HepG2 (cell line): ENCODE data around the gene CELF4. TPM values are rescaled to one million over a fixed set of nuclear protein-coding genes. Genes with fewer than 3 reads are reported as not detected.

Source experiments
- ATAC-seq: fragments of 200-7000 bp; cut with Tn5 transposase; 3 replicates; pipeline ENCODE4 v1.9.1; 2020; ENCODE audit warnings: mild to moderate bottlenecking, moderate library complexity
- BruUV-seq: library from RNA; stranded (reverse); fragments of 400-500 nt; replicated peaks from 2 replicates; lab custom pipeline; 2021; lab: Mats Ljungman, UMichigan
- CTCF ChIA-PET: fragments of 300-600 bp; formaldehyde crosslinking; extraction: SDS; loops from one replicate; lab custom pipeline; 2021; ENCODE audit warnings: low total read pairs, inconsistent platforms, low intra/inter-chr PET ratio; lab: Yijun Ruan, JAX
- POLR2A ChIA-PET: fragments of 350-600 bp; sonication (Branson Sonifier 250); formaldehyde crosslinking; loops from one replicate; lab custom pipeline; 2020; ENCODE audit warnings: antibody characterized with exemption, inconsistent platforms; lab: Yijun Ruan, JAX
- DNase-seq: peaks from one replicate; pipeline ENCODE4 v3.0.0-alpha.2; 2015; ENCODE audit warnings: low spot score
- FAIRE-seq: peaks from 3 replicates; lab custom pipeline; 2011; peaks lifted over from hg19 to GRCh38; lab: Jason Lieb, UNC
- H2AFZ ChIP-seq: one replicate; pipeline ENCODE4 v1.6.1; 2011; ENCODE audit warnings: low read length, inconsistent platforms
- H3K27ac ChIP-seq: fragments of 300-600 bp; 3 replicates; pipeline ENCODE4 v1.8.0; 2011; ENCODE audit warnings: mixed run types, mild to moderate bottlenecking, mixed read lengths, low read length, inconsistent platforms; ENCODE audit not compliant: insufficient read depth; ENCODE audit errors: extremely low read length
- H3K27me3 ChIP-seq, 2 experiments: fragments of 200-600 bp in 1 of 2; 2 replicates in 1 of 2; 3 replicates in 1 of 2; pipeline versions ENCODE4 v1.6.0 to v1.8.0; 2011; ENCODE audit warnings: low read length in 2 of 2, mild to moderate bottlenecking in 2 of 2, moderate library complexity in 2 of 2, inconsistent platforms in 1 of 2; ENCODE audit not compliant: insufficient read depth in 2 of 2, control insufficient read depth in 1 of 2
- H3K36me3 ChIP-seq, 2 experiments: fragments of 200-600 bp in 1 of 2; replicated peaks in 1 of 2; 2 replicates in 1 of 2; 3 replicates in 1 of 2; pipeline versions ENCODE4 v1.5.1 to v1.8.0; 2011; ENCODE audit warnings: low read length in 2 of 2, inconsistent platforms in 1 of 2; ENCODE audit not compliant: insufficient read depth in 2 of 2, control insufficient read depth in 1 of 2
- H3K4me1 ChIP-seq: 2 replicates; pipeline ENCODE4 v1.5.1; 2012; ENCODE audit warnings: low read length, inconsistent platforms; ENCODE audit not compliant: insufficient read depth
- H3K4me2 ChIP-seq: 2 replicates; pipeline ENCODE4 v1.6.0; 2011; ENCODE audit warnings: low read depth, low read length, inconsistent platforms
- H3K4me3 ChIP-seq, 3 experiments: fragments of 200-600 bp in 1 of 3; sonication (generic), shearing (Covaris generic) in 1 of 3; replicated peaks in 1 of 3; 2 replicates each; pipeline ENCODE4 v1.5.1; 2011 to 2016; ENCODE audit warnings: low read length in 3 of 3, inconsistent platforms in 2 of 3, low read depth in 2 of 3, mild to moderate bottlenecking in 2 of 3, control low read depth in 1 of 3, mixed read lengths in 1 of 3; ENCODE audit not compliant: insufficient read depth in 1 of 3
- H3K79me2 ChIP-seq: one replicate; pipeline ENCODE4 v1.6.1; 2011; ENCODE audit warnings: low read length, inconsistent platforms; ENCODE audit not compliant: insufficient read depth
- H3K9ac ChIP-seq: 2 replicates; pipeline ENCODE4 v1.6.0; 2011; ENCODE audit warnings: mild to moderate bottlenecking, low read depth, low read length, inconsistent platforms; ENCODE audit not compliant: insufficient read depth
- H3K9me3 ChIP-seq: 2 replicates; pipeline ENCODE4 v1.5.1; 2012; ENCODE audit warnings: mild to moderate bottlenecking, low read length
- H4K20me1 ChIP-seq: 2 replicates; pipeline ENCODE4 v1.6.0; 2011; ENCODE audit warnings: inconsistent platforms, mild to moderate bottlenecking, low read length, moderate library complexity; ENCODE audit not compliant: insufficient read depth
- DZIP1 ChIP-seq: sonication (generic); formaldehyde crosslinking; IDR thresholded peaks from 2 replicates; pipeline ENCODE4 v1.5.0; 2020; ENCODE audit warnings: mild to moderate bottlenecking, missing genetic modification reagents
- HOXA9 ChIP-seq: sonication (generic); formaldehyde crosslinking; IDR thresholded peaks from 2 replicates; pipeline ENCODE4 v1.8.1; 2022; ENCODE audit warnings: missing genetic modification reagents, mild to moderate bottlenecking, moderate library complexity, borderline replicate concordance
- NCOA2 ChIP-seq: sonication (generic); formaldehyde crosslinking; IDR thresholded peaks from 2 replicates; pipeline ENCODE4 v1.8.0; 2022; ENCODE audit warnings: inconsistent platforms
- RNF2 ChIP-seq: fragments of 450-650 bp; conservative IDR thresholded peaks from 2 replicates; pipeline ENCODE4 v1.6.1; 2016; ENCODE audit warnings: low read depth
- SMC3 ChIP-seq: IDR thresholded peaks from 2 replicates; pipeline ENCODE4 v1.6.1; 2011; ENCODE audit warnings: low read length, improper control_type of control experiment
- SOX6 ChIP-seq, 2 experiments: fragments of 450-650 bp in 1 of 2; sonication (generic) in 1 of 2; formaldehyde crosslinking in 1 of 2; IDR thresholded peaks; 2 replicates each; pipeline versions ENCODE4 v1.4.0 to v1.6.1; 2017 to 2020; ENCODE audit warnings: antibody characterized with exemption in 1 of 2, mild to moderate bottlenecking in 1 of 2, missing genetic modification reagents in 1 of 2
- STAG1 ChIP-seq: sonication (generic); formaldehyde crosslinking; IDR thresholded peaks from 2 replicates; pipeline ENCODE4 v1.4.0; 2020; ENCODE audit warnings: missing genetic modification reagents
- ZNF253 ChIP-seq: sonication (generic); formaldehyde crosslinking; IDR thresholded peaks from 2 replicates; pipeline ENCODE4 v1.8.0; 2022; ENCODE audit warnings: mild to moderate bottlenecking, missing genetic modification reagents, borderline replicate concordance
- WGBS: methylation state at CpG from one replicate; pipeline ENCODE4 v1.1.6; 2017; ENCODE audit warnings: low lambda C conversion rate; 5-methylcytosine and 5-hydroxymethylcytosine counted together
- in situ Hi-C: cut with HindIII; loops from 2 replicates; pipeline ENCODE4 v1.10.0; 2017; ENCODE audit warnings: low pct_unique_long_range_greater_than_20kb; ENCODE audit not compliant: extremely low pct_ligation_motif_present
- intact Hi-C: fragments of 100-400 bp; cut with micrococcal nuclease; formaldehyde crosslinking; loops from one replicate; pipeline ENCODE4 v1.10.0; 2022; ENCODE audit not compliant: unreplicated experiment
- polyA plus RNA-seq, 8 experiments: library from polyadenylated mRNA; depleted of rRNA in 3 of 8; stranded (reverse) in 7 of 8; unstranded in 1 of 8; fragments of >200 nt; fragmentation: Illumina TruSeq in 4 of 8; extraction: Trizol in 4 of 8; gene quantifications; 2 replicates each; pipeline versions ENCODE4 v1.2.1 to v1.2.3, GENCODE V29; 2011 to 2016; ENCODE audit warnings: low read depth in 4 of 8, missing spikeins in 1 of 8, mixed read lengths in 1 of 8; ENCODE audit not compliant: insufficient read depth in 1 of 8
- total RNA-seq, 5 experiments: library from RNA; depleted of rRNA; stranded (reverse); fragments of >200 nt; fragmentation: Illumina TruSeq; extraction: Trizol; gene quantifications; 2 replicates each; pipeline ENCODE4 v1.2.3, GENCODE V29; 2016; ENCODE audit warnings: low read depth in 1 of 5
- TF ChIP-seq, protein P1 (sequence below): sonication (generic); formaldehyde crosslinking; IDR thresholded peaks from 2 replicates; pipeline ENCODE4 v1.5.0; 2020; ENCODE audit warnings: mild to moderate bottlenecking, missing genetic modification reagents, moderate library complexity
- TF ChIP-seq, protein P2 (sequence below): sonication (generic); formaldehyde crosslinking; IDR thresholded peaks from 2 replicates; pipeline ENCODE4 v1.5.0; 2020; ENCODE audit warnings: mild to moderate bottlenecking, missing genetic modification reagents, borderline replicate concordance

Gene CELF4
- total and polyA plus RNA-seq, 2 of the 13 experiments (the other 11 are each of a cell fraction or from before 2014, with no cell fraction given): not detected

DNA sequence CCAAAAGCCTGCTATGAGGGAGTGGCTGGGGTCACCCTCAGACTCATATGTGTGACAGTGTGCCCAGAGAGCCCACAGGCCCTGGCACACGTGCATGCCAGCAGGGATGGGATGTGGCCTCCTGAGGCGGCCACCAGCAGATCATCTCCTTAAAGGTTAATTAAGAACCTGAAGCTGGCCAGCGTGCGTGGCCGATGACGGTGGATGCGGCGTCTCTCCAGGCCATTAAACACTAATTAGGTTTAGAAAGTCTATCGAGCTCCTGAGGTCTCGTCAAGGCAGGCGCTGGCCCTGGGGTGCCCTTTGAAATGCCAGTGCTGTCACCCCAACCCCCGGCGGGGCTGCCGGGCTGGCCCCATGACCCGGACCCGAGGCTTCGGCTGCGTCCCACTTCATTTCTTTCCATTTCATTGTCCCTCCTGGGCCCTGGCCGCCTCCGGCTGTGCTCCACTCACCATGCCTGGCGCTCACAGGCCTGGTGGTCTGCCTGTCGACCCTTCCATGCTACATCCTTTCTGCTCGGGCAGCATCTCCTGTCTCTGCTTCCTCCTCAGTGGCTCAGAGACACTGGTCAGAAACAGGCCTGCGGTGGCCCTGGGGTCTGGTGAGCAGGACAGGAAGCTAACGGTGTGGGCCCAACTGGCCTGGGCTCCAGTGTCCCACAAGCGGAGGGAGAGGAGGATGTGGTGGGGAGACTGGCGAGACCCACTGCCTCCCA, 228.9 kb downstream of the CELF4 start:
- Histone ChIP-seq H2AFZ (no peak overlapping the region), H3K36me3 (no peaks in the 10 kb centered on the region)

DNA sequence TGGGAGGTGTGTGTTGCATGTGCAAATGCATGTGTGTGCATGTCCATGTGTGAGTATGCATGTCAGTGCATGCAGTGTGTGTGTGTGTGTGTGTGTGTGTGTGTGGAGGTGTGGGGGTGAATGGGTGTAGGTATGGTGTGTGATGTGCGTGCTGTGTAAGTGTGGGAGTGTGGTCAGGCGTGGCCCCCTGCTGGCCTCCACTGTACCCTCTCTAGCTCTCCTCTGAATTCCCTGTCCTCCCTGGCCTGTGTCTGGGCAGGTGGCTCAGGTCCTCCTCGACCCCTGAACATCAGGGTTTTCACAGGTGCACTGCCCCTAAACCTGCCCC, 230.2 kb downstream of the CELF4 start:
- Histone ChIP-seq H3K4me1 (no peaks in the 10 kb centered on the region), H3K4me3 (no peak overlapping the region), H2AFZ (no peak overlapping the region), H3K36me3 (no peaks in the 10 kb centered on the region), H3K4me2 (no peak overlapping the region), H3K9me3 (no peaks in the 10 kb centered on the region), H3K79me2 (no peaks in the 10 kb centered on the region), H3K27ac (no peak overlapping the region), H3K9ac (no peak overlapping the region), H4K20me1 (no peaks in the 10 kb centered on the region), H3K27me3 (peaks cover 0 to 3% of the 10 kb centered on the region in 2 experiments; a peak in 1 of 5 replicates)
- DNase-seq (no peak), ATAC-seq (peak; percentile 90), FAIRE-seq (no peak)
- BruUV-seq: no TSS peak
- intact Hi-C loops (loop anchor here (2.0 kb wide), 1 partner anchor 393 kb away; no protein-coding TSS in a partner anchor), in situ Hi-C loops (loop anchor here (10.0 kb wide), 1 partner anchor 391 kb away; no protein-coding TSS in a partner anchor)
- CTCF ChIA-PET: interaction anchor here (0.8 kb wide), 1 partner anchor 394 kb away, joined by 3 read pairs; no protein-coding TSS in a partner anchor
- WGBS: 4% methylated on average over 3 of the region's 3 CpGs
- POLR2A ChIA-PET: no interaction called here
- TF ChIP-seq STAG1 (CRISPR knock-in tag) (peak; percentile 44), DZIP1 (no peak), SMC3 (peak; percentile 39; the same call in 1 of the 2 replicates), NCOA2 (no peak)
- TF ChIP-seq, protein P1, sequence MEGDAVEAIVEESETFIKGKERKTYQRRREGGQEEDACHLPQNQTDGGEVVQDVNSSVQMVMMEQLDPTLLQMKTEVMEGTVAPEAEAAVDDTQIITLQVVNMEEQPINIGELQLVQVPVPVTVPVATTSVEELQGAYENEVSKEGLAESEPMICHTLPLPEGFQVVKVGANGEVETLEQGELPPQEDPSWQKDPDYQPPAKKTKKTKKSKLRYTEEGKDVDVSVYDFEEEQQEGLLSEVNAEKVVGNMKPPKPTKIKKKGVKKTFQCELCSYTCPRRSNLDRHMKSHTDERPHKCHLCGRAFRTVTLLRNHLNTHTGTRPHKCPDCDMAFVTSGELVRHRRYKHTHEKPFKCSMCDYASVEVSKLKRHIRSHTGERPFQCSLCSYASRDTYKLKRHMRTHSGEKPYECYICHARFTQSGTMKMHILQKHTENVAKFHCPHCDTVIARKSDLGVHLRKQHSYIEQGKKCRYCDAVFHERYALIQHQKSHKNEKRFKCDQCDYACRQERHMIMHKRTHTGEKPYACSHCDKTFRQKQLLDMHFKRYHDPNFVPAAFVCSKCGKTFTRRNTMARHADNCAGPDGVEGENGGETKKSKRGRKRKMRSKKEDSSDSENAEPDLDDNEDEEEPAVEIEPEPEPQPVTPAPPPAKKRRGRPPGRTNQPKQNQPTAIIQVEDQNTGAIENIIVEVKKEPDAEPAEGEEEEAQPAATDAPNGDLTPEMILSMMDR: peak; percentile 60

More for the DNA sequence above, 228.9 kb downstream of the CELF4 start:
- FAIRE-seq (no peak), ATAC-seq (no peak), DNase-seq (no peak)
- in situ Hi-C loops (loop anchor here (10.0 kb wide), 1 partner anchor 392 kb away; no protein-coding TSS in a partner anchor), intact Hi-C loops (no loop called here)
- Histone ChIP-seq H3K4me3 (no peak overlapping the region), H3K9me3 (no peaks in the 10 kb centered on the region), H3K79me2 (no peaks in the 10 kb centered on the region), H3K4me1 (no peaks in the 10 kb centered on the region), H4K20me1 (no peaks in the 10 kb centered on the region), H3K27ac (no peak overlapping the region), H3K27me3 (no peaks in the 10 kb centered on the region; a peak in 1 of 5 replicates), H3K9ac (no peak overlapping the region), H3K4me2 (no peak overlapping the region)
- ChIA-PET CTCF (no interaction called here), POLR2A (no interaction called here)
- TF ChIP-seq HOXA9 (CRISPR knock-in tag): no peak
- no peak for TF ChIP-seq RNF2
- TF ChIP-seq ZNF253: no peak
- TF ChIP-seq, protein P2, sequence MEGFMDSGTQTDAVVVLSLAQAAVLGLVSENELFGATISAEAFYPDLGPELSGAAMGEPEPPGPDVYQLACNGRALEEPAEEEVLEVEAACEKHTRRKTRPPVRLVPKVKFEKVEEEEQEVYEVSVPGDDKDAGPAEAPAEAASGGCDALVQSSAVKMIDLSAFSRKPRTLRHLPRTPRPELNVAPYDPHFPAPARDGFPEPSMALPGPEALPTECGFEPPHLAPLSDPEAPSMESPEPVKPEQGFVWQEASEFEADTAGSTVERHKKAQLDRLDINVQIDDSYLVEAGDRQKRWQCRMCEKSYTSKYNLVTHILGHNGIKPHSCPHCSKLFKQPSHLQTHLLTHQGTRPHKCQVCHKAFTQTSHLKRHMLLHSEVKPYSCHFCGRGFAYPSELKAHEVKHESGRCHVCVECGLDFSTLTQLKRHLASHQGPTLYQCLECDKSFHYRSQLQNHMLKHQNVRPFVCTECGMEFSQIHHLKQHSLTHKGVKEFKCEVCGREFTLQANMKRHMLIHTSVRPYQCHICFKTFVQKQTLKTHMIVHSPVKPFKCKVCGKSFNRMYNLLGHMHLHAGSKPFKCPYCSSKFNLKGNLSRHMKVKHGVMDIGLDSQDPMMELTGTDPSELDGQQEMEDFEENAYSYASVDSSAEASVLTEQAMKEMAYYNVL (CRISPR knock-in tag): no peak
- no peak for TF ChIP-seq SOX6 (IDR thresholded peaks at IDR 0.05)
- no peak for TF ChIP-seq SOX6 (CRISPR knock-in tag; IDR thresholded peaks at IDR 0.05)
- no TSS peak for BruUV-seq
- 54% methylated on average over 16 of the region's 27 CpGs for WGBS
